SK-N-SH treated with all-trans-retinoic acid at 6 μM for 48 hours (cell line): ENCODE data around the gene LRMDA.

Experiments used
- ARNTL ChIP-seq: fragments of 450-650 bp; formaldehyde crosslinking; IDR thresholded peaks from 2 replicates; pipeline ENCODE4 v1.5.0; 2020; ENCODE audit warnings: low read depth, mild to moderate bottlenecking, moderate library complexity, borderline replicate concordance
- RARB ChIP-seq: fragments of 250-450 bp; sonication (Bioruptor Pico); IDR thresholded peaks from 2 replicates; pipeline ENCODE4 v1.8.0; 2021; ENCODE audit warnings: mild to moderate bottlenecking, moderate library complexity
- ZFP3 ChIP-seq: fragments of 250-450 bp; sonication (Bioruptor Pico); IDR thresholded peaks from 2 replicates; pipeline ENCODE4 v1.5.0; 2020; ENCODE audit warnings: mild to moderate bottlenecking, moderate library complexity

DNA sequence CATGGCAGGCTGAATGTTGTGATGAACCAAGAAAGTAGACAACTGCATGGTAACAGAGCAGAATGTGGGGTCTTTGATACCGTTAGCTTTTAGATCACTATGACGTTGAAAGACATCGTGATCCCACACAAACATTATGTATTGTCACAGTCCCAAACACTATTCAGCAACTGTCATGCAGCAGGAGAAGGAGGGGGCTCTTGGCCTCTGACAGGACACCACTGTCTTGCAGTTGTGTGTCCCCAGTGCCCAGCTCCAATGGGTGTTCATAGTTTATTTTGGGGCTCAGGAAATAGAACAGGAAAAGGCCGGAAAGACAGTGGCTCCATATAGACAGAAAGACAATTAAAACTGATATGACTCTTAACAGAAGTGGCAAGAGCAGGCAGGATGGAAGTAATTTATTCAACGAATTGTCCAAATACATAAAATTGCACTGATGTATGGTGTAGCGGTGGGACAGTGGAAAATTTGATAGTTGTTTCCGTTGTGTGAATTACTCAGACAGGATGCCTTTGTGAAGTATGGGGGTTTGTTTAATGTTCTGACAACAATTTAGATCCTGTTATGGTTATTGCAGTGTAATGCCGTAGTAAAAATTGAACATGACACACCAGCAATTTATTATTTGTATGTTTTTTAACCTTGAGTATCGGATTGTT, 292.0 kb downstream of the LRMDA start:
- TF ChIP-seq RARB (CRISPR knock-in tag), result no peak
- no peak for TF ChIP-seq ZFP3 (CRISPR knock-in tag)
- no peak for TF ChIP-seq ARNTL
